NCI-H82 (cell line): Measurements from ENCODE around the gene TMEM150B.

Experiments
- DNase-seq: peaks from one replicate; lab custom pipeline; 2025; lab: John Stamatoyannopoulos, UW

TMEM150B gene

DNA sequence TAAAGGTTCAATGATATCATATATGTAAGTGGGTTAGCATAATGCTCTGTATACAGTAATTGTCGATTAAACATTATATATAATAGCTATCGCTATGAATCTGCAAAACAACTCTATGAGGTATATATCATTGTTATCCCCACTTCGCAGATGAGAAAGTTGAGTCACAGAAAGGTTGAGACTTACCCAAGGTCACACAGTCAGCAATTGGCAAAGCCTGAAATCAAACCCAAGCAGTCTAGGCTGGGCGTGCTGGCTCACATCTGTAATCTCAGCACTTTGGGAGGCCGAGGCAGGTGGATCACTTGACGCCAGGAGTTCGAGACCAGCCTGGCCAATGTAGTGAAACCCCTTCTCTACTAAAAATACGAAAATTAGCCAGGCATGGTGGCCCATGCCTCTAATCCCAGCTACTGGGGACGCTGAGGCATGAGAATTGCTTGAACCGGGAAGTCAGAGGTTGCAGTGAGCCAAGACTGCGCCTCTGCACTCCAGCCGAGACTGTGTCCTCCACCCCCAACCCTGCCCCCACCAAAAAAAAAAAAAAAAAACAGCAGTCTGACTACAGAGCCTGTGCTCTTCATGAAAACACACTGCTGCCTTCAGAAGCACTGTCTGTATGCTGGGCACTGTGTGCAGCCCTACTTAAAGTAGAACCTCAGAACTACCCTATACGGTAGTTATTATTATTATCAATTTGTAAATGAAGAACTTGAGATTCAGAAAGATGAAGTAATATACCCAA is 46.6 kb downstream of the TMEM150B start:
- DNase-seq, result no peak

- no peak for DNase-seq
These were observed 47.6 kb downstream of the TMEM150B start for GRCh38 chr19:55277494-55277893.

DNA sequence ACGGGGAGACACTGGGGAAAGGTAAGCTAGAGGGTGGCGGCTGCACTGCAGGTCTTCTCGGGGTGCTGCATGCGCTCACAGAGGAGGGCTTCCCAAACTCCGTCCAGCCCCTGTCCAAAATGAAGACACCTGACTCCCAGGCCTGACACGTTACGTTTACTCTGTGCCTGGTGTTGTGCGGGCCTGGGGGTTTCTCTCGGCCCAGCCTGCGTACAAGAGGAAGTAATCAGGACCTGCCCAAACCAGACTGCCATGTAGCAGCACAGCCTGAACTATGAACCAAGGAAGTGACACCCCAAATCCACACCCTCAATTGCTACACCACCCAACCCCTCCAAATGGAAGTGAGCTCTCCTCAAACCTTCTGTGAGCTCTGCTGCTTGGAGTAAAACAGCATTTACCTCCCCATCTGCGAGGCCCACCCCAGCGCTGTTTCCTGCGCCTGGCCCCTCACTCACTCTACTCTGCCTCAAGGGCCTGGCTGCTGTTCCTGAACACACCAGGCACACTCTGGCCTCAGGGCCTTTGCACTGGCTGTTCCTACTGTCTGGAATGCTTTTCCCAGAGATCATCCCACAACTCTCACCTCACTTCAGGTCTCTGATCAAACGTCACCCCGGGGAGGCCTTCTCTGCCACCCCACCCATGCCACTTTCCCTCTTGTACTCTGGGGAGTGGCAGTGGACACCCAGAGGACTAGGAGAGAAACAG is 48.3 kb downstream of the TMEM150B start:
- DNase-seq, result no peak

DNA sequence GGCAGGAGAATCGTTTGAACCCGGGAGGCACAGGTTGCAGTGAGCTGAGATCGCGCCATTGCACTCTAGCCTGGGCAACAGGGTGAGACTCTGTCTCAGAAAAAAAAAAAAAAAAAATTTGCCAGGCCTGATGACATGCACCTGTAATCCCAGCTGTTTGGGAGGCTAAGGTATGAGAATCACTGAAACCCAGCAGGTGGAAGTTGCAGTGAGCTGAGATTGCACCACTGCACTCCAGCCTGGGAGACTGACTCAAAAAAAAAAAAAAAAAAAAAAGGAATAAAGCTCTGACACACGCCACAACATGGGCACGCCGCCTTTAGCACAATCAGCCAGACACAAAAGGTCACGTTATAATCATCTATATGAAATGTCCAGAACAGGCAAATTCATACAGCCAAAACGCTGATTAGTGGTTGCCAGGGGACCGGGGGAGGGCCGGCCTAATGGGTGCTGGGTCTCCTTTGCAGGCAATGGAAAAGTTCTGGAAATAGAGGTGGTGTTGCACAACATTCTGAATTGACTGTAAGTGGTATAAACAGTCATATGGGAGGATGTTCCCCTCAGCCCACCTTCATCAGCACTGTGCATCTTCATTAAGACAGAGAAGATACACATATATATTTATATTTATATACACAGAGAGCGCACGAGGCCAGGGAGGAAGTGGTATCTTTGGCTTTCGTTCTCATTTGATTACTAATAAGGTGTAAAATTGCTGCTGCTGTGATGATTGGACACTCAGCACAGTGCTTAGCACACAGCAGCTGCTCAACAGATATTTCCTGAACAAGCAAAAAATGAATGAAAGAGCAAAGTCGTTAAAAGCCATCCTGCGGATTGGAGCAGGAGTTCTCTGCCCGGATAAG is 49.1 kb downstream of the TMEM150B start:
- no peak for DNase-seq

- no peak for DNase-seq
These were observed 51.0 kb downstream of the TMEM150B start for GRCh38 chr19:55273978-55274707.

GRCh38 chr19:55272142-55272541 is 53.0 kb downstream of the TMEM150B start:
- no peak for DNase-seq

- no peak for DNase-seq
These were observed 54.8 kb downstream of the TMEM150B start for GRCh38 chr19:55270172-55270942.

GRCh38 chr19:55269299-55269698 is 55.8 kb downstream of the TMEM150B start:
- no peak for DNase-seq

DNA sequence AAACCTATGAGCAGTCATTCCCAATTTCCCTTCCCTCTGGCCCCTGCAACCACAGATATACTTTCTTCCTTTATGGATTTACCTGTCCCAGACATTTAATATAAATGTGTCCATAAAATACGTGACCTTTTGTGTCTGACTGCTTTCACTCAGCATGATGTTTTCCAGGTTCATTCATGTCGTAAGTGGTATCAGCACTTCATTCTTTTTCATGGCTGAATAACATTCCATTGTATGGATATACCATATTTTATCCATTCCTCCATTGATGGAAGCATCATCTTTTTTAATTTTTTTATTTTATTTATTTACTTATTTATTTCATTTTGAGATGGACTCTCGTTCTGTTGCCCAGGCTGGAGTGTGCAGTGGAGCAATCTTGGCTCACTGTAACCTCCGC is 58.3 kb downstream of the TMEM150B start:
- no peak for DNase-seq

- DNase-seq, result no peak
These were observed 58.7 kb downstream of the TMEM150B start for GRCh38 chr19:55266404-55266803.

- DNase-seq, result no peak
These were observed 59.3 kb downstream of the TMEM150B start for GRCh38 chr19:55265723-55266386.

GRCh38 chr19:55265173-55265572 is 60.0 kb downstream of the TMEM150B start:
- no peak for DNase-seq

GRCh38 chr19:55264531-55264930 is 60.6 kb downstream of the TMEM150B start:
- DNase-seq, result no peak
